ENCODE measurements around the gene KIF18B.

Gene KIF18B

GRCh38 chr17:44918006-44918405 is 29.6 kb downstream of the KIF18B start:
- Histone ChIP-seq H3K4me3 (ENCODE audit: low read depth, low read length, poor library complexity, severe bottlenecking) (no peak overlapping the region), H4K20me1 (ENCODE audit: insufficient read depth, low read length) (no peaks in the 10 kb centered on the region), H3K4me2 (ENCODE audit: low read length) (no peak overlapping the region), H3K79me2 (ENCODE audit: insufficient read depth, low read length) (no peaks in the 10 kb centered on the region), H3K27ac (ENCODE audit: low read depth, low read length, poor library complexity, severe bottlenecking) (no peak overlapping the region), H3F3A (ENCODE audit: insufficient read depth, low read length) (no peaks in the 10 kb centered on the region), H3K36me3 (ENCODE audit: insufficient read depth, low read length) (no peaks in the 10 kb centered on the region), H3K4me1 (ENCODE audit: insufficient read depth, low read length, severe bottlenecking) (peaks cover 14% of the 10 kb centered on the region), H3K9me2 (ENCODE audit: low read depth, low read length) (no peaks in the 10 kb centered on the region), H2AFZ (ENCODE audit: low read length) (no peak overlapping the region), H3K27me3 (ENCODE audit: insufficient read depth, low read length) (no peaks in the 10 kb centered on the region), H3K9ac (ENCODE audit: low read length) (no peak overlapping the region), H3K9me3 (ENCODE audit: low read length) (no peaks in the 10 kb centered on the region)
- TF ChIP-seq CTCF (IDR thresholded peaks at IDR 0.05; ENCODE audit: low read length) (no peak), EZH2 (IDR thresholded peaks at IDR 0.05; ENCODE audit: borderline replicate concordance, low read length) (no peak)

- no peaks in the 10 kb centered on the region for H3K9me3 ChIP-seq (ENCODE audit: low read length)
Measured at GRCh38 chr17:44917456-44917855, 30.1 kb downstream of the KIF18B start.

GRCh38 chr17:44916781-44917241 is 30.8 kb downstream of the KIF18B start:
- no peak overlapping the region for H3K4me2 ChIP-seq (ENCODE audit: low read length)

More at GRCh38 chr17:44917456-44917855, 30.1 kb downstream of the KIF18B start:
- TF ChIP-seq CTCF (IDR thresholded peaks at IDR 0.05; ENCODE audit: low read length), result no peak
- no peak for TF ChIP-seq EZH2 (IDR thresholded peaks at IDR 0.05; ENCODE audit: borderline replicate concordance, low read length)
- H3K79me2 ChIP-seq (ENCODE audit: insufficient read depth, low read length), result no peaks in the 10 kb centered on the region
- peaks cover 5% of the 10 kb centered on the region; the same call in 1 of the 2 replicates for H3K27me3 ChIP-seq (ENCODE audit: insufficient read depth, low read length)
- H4K20me1 ChIP-seq (ENCODE audit: insufficient read depth, low read length), result no peaks in the 10 kb centered on the region
- H3K9ac ChIP-seq (ENCODE audit: low read length), result no peak overlapping the region
- H3K4me2 ChIP-seq (ENCODE audit: low read length), result no peak overlapping the region
- no peaks in the 10 kb centered on the region for H3F3A ChIP-seq (ENCODE audit: insufficient read depth, low read length)
- H3K27ac ChIP-seq (ENCODE audit: low read depth, low read length, poor library complexity, severe bottlenecking), result no peak overlapping the region
- H3K9me2 ChIP-seq (ENCODE audit: low read depth, low read length), result no peaks in the 10 kb centered on the region
- H3K4me3 ChIP-seq (ENCODE audit: low read depth, low read length, poor library complexity, severe bottlenecking), result no peak overlapping the region
- H3K36me3 ChIP-seq (ENCODE audit: insufficient read depth, low read length), result no peaks in the 10 kb centered on the region
- no peak overlapping the region for H2AFZ ChIP-seq (ENCODE audit: low read length)
- H3K4me1 ChIP-seq (ENCODE audit: insufficient read depth, low read length, severe bottlenecking), result peaks cover 14% of the 10 kb centered on the region

More at GRCh38 chr17:44916781-44917241, 30.8 kb downstream of the KIF18B start:
- H4K20me1 ChIP-seq (ENCODE audit: insufficient read depth, low read length), result no peaks in the 10 kb centered on the region
- no peaks in the 10 kb centered on the region for H3K36me3 ChIP-seq (ENCODE audit: insufficient read depth, low read length)
- no peak overlapping the region for H3K4me3 ChIP-seq (ENCODE audit: low read depth, low read length, poor library complexity, severe bottlenecking)
- peaks cover 8% of the 10 kb centered on the region; the same call in 1 of the 2 replicates for H3K27me3 ChIP-seq (ENCODE audit: insufficient read depth, low read length)
- H3K9me3 ChIP-seq (ENCODE audit: low read length), result no peaks in the 10 kb centered on the region
- H3K4me1 ChIP-seq (ENCODE audit: insufficient read depth, low read length, severe bottlenecking), result peaks cover 14% of the 10 kb centered on the region
- TF ChIP-seq CTCF (IDR thresholded peaks at IDR 0.05; ENCODE audit: low read length) (no peak), EZH2 (IDR thresholded peaks at IDR 0.05; ENCODE audit: borderline replicate concordance, low read length) (no peak)
- no peaks in the 10 kb centered on the region for H3F3A ChIP-seq (ENCODE audit: insufficient read depth, low read length)
- H3K9me2 ChIP-seq (ENCODE audit: low read depth, low read length), result no peaks in the 10 kb centered on the region
- H2AFZ ChIP-seq (ENCODE audit: low read length), result no peak overlapping the region
- H3K9ac ChIP-seq (ENCODE audit: low read length), result no peak overlapping the region
- H3K27ac ChIP-seq (ENCODE audit: low read depth, low read length, poor library complexity, severe bottlenecking), result no peak overlapping the region
- no peaks in the 10 kb centered on the region for H3K79me2 ChIP-seq (ENCODE audit: insufficient read depth, low read length)
